HepG2 (cell line): ENCODE data around the gene PARD3.

Source experiments
- ETV6 ChIP-seq: sonication (generic); formaldehyde crosslinking; conservative IDR thresholded peaks from 2 replicates; pipeline ENCODE4 v1.4.0; 2020; ENCODE audit warnings: missing genetic modification reagents
- MYC ChIP-seq: sonication (generic); formaldehyde crosslinking; IDR thresholded peaks from 2 replicates; pipeline ENCODE4 v1.9.0; 2021; ENCODE audit warnings: missing genetic modification reagents, borderline replicate concordance
- POLR2A ChIP-seq, 2 experiments: IDR thresholded peaks; 2 replicates each; pipeline ENCODE4 v1.6.1; 2011; ENCODE audit warnings: low read depth in 2 of 2, low read length in 2 of 2, mild to moderate bottlenecking in 1 of 2, moderate library complexity in 1 of 2; ENCODE audit not compliant: insufficient read depth in 1 of 2

- TF ChIP-seq ETV6 (CRISPR knock-in tag) (no peak), MYC (CRISPR knock-in tag) (no peak), POLR2A (IDR thresholded peaks at IDR 0.05; ENCODE audit: insufficient read depth in 1 of 2, low read depth in 2 of 2, low read length in 2 of 2) (no peak)
These were observed 12.0 kb upstream of the PARD3 start for GRCh38 chr10:34826857-34827766.
